Measurements from ENCODE around the gene TMIGD1.

The TMIGD1 gene

DNA sequence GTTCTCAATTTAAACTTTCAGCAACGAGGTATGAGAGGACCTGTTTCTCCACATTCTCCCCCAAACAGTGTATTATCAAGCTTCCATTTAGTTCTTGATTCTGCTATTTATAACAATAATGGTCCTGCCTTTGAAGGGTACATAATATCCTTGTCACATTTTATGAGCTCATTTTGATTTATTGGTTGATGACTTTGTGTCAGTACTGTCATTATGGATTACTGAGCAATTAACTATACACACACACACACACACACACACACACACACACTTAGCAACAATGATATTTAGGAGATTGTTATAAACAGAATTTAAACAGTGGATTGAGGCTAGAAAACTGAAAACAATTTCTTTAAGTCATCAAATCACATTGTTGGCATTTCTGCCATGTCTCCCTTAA, 7.0 kb downstream of the TMIGD1 start:
- no peak for DNase-seq (ENCODE audit: low read depth)

GRCh38 chr17:30324723-30325122, 9.1 kb downstream of the TMIGD1 start:
- no peak for DNase-seq (ENCODE audit: low read depth)

- no peak for DNase-seq (ENCODE audit: low read depth)
Observed at GRCh38 chr17:30323895-30324319, 9.9 kb downstream of the TMIGD1 start.

DNA sequence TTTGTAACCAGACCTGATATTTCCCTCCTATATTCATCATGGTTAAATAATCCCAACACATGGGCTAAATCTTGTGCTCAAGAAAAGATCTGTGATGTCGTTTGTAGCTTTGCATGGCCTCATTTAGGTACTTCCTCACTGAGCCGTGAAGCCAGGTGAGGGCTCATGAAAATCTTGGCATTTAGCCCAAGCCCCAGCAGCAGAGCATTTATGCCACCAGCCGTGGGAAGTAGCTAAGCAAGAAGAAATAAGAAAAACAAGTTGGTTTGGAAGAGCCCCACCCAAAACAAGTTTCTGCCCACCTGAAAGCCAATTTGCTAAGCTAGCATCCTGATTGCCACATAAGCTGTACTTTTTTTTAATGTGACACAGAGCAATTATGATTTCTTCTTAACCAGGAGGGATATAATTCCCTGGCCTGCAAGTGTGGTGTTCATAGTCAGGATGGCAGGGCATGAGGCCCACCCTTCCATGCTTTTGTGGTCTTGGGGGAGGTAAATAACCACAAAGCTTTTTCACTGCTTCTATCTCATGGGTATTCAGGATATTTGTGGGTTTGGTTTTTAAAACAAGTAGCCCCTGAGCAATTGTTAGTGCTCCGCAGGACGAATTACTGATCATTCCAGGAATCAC, 10.5 kb downstream of the TMIGD1 start:
- DNase-seq (ENCODE audit: low read depth): no peak

DNA sequence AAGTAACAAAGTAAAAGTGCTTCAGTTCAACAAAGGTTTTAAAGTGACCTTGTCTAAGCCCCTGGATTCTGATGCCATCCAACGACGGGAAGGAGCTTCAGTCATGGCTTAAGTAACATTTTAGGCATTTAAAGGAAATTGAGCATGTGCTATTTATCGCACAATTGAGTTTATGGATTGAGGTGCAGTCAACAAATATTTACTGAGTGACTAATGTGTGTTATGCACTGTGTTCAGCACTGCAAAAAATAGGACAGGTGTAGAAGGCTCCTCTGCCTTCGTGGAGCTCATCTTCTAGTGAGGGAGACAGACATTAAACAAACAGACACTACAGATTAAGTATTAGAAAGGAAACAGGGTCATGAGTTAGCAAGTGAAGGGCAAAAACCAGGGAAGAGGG, 12.5 kb downstream of the TMIGD1 start:
- no peak for DNase-seq (ENCODE audit: low read depth)

- DNase-seq (ENCODE audit: low read depth): no peak
Observed at GRCh38 chr17:30318155-30318554, 15.7 kb downstream of the TMIGD1 start.

GRCh38 chr17:30316736-30317135, 17.1 kb downstream of the TMIGD1 start:
- no peak for DNase-seq (ENCODE audit: low read depth)

GRCh38 chr17:30315106-30315505, 18.8 kb downstream of the TMIGD1 start:
- no peak for DNase-seq (ENCODE audit: low read depth)

DNA sequence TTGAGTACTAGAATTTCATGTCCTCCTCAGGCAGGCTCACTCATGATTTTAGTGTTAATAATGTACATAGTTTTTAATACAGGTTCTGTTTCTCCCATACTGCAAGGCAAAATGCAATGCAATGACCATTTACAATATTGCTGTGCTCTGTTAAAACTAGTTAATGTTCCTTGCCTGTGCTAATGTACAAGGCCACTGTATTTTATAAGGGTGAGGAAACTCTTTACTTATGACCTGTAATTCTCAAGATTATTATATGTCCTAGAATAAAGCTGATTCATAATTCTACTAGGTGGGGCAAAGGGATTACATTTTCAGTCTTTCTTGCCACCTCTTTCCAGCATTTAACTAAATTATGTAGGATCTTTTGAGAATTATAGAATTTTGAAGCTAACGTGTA, 19.4 kb downstream of the TMIGD1 start:
- no peak for DNase-seq (ENCODE audit: low read depth)

- no peak for DNase-seq (ENCODE audit: low read depth)
Observed at GRCh38 chr17:30312226-30312625, 21.6 kb downstream of the TMIGD1 start.

- DNase-seq (ENCODE audit: low read depth): no peak
Observed at GRCh38 chr17:30310562-30310961, 23.3 kb downstream of the TMIGD1 start.

- DNase-seq (ENCODE audit: low read depth): no peak
Observed at GRCh38 chr17:30309591-30309990, 24.3 kb downstream of the TMIGD1 start.

- no peak for DNase-seq (ENCODE audit: low read depth)
Observed at GRCh38 chr17:30308406-30308805, 25.5 kb downstream of the TMIGD1 start.

DNA sequence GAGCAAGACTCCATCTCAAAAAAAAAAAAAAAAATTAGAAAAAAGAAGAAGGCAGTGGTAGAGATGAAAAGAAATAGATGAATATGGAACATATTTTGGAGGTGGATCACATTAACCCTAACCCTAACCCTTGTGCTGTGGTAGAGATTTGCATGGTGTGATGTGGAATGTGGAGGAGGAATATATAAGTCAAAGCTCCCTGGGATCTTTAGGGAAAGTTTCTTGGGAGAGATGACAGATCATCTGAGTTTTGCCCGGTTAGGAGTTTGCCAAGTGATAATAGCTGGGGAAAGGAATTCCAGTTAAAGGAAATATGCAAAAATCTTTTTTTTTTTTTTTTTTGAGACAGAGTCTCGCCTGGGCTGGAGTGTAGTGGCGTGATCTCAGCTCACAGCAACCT, 29.1 kb downstream of the TMIGD1 start:
- DNase-seq (ENCODE audit: low read depth): no peak

DNA sequence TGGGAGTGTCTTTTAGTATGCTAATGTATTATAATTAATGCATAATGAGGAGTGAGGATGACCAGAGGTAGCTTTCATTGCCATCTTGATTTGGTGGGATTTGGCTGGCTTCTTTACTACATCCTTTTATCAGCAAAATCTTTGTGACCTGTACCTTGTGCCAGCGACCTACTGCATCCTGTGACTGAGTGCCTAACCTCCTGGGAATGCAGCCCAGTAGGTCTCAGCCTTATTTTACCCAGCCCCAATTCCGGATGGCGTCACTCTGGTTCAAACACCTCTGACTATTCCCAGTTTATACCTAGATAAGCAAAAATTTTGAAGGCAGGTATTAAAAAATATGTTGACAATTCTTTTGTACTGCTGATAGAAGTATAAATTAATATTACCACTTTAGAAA, 31.6 kb downstream of the TMIGD1 start:
- DNase-seq (ENCODE audit: low read depth): no peak

DNA sequence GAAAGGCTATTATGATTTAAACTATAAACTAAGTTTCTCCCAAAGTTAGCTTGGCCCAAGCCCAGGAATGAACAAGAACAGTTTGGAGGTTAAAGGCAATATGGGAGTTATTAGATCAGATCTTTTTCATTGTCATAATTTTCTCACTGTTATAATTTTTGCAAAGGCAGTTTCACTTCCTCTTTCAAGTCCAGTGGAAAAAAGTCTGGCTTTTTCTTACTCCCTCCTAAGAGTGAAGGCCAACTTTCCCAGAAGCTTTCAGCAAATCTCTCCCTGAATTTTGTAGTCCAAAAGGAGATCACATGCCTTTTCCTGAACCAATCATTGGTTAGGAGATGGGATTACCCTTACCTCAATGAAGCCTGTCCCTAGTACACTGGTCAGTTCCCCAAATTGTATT, 33.0 kb downstream of the TMIGD1 start:
- DNase-seq (ENCODE audit: low read depth): no peak

- DNase-seq (ENCODE audit: low read depth): no peak
Observed at GRCh38 chr17:30299000-30299399, 34.9 kb downstream of the TMIGD1 start.

DNA sequence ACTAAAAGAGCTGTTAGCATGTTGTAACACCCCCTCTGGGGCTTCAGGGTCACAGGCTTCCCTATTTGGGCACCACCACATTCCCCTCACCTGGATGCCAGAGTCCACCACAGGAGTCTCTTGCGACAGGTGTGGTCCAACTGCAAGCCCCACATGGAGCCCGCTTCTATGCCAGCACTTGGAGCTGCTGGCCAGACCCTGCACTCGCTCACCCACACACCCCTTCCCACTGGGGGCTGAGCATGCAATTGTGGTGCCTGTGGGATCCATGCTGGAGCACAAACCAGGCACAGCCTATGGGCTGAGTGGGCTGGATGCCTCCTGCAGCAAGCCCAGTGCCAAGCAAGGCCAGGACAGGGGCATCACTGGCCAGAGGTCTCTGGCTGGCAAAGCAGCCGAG, 36.1 kb downstream of the TMIGD1 start:
- DNase-seq (ENCODE audit: low read depth): no peak

DNA sequence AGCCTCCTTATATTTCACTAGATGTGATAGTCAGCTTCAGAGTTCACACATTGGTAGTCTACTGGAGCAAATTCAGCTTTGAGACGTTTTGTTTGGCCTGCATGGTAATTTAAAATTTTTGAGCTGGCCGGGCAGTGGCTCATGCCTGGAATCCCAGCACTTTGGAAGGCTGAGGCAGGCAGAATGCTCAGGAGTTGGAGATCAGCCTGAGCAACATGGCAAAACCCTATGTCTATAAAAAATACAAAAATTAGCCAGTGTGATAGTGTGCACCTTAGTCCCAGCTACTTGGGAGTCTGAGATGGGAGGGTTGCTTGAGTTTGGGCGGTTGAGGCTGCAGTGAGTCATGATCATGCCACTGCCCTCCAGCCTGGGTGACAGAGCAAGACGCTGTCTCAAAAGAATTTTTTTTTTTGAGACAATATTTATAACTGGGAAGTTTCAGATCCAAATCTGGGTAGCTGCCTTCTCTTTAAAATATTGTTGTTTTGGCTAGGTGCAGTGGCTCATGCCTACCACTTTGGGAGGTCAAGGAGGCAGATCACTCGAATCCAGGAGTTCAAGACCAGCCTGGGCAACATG, 37.3 kb downstream of the TMIGD1 start:
- no peak for DNase-seq (ENCODE audit: low read depth)

DNA sequence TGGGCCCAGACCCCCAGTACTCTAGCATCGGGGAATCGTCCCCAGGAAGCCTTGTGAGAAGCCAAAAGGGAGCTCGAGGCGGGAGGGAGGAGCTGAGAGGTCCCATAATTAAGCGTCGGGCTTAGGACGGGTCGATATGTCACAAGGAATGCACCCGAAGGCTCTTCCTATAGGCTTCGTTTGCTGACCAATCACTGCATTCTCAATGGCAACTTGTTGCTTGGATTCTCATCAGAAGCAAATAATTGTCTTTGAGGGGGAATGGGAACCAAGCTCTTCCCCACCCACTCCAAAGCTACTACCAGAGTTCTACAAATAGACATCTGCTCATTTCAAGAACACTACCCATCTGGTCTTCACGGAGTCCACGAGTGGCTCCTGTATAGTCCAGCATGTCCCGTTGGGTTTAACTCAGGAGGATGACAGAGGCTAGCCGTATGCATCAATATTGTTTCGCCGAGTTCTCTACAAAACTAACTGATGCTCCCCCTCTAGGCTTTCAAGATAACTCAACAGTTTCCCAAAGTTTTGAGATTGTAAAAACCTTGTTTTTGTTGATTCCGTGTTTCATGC, 41.5 kb downstream of the TMIGD1 start:
- DNase-seq (ENCODE audit: low read depth): no peak

DNA sequence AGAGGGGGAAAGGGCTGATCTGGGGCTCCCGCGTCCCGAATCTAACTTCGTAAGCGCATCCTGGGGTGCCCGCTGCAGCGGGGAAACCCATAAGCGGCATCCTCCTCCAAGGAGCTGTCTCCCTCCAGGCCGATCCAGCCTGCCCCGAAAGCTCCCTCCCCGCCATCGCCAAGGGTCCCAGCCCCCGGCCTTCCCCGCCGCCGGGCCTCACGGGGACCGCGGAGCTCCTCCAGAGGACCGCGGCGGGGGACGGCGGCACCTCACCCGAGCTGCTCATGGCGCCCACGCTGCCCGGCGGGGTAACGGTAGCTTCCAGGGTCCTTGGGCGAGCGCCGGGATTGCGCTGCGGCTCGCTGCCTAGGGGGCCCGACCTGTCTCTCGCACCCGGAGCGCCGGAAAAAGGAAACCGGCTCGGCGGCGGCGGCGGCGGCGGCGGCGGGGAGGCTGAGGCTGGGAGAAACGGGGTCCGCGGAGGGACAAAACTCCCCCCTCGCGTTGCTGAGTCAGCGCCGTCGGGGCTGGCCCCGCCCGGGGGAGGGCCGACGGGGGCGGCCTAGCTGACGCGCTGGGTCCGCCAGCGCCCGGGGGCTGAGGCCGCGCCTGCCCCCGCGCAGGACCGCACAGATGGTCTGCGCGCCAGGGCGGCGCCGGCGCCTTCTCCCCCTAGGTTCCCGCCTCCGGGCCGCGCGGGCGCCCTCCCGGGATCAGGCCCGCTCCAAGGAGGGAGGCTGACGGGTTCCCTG, 42.1 kb downstream of the TMIGD1 start, which contains the start of gene BLMH:
TSS of gene BLMH (minus strand) at position 402 of the 743 bp plus-strand sequence. CDS start at position 277, 125 bp downstream.
- DNase-seq (ENCODE audit: low read depth): peak; percentile 82

DNA sequence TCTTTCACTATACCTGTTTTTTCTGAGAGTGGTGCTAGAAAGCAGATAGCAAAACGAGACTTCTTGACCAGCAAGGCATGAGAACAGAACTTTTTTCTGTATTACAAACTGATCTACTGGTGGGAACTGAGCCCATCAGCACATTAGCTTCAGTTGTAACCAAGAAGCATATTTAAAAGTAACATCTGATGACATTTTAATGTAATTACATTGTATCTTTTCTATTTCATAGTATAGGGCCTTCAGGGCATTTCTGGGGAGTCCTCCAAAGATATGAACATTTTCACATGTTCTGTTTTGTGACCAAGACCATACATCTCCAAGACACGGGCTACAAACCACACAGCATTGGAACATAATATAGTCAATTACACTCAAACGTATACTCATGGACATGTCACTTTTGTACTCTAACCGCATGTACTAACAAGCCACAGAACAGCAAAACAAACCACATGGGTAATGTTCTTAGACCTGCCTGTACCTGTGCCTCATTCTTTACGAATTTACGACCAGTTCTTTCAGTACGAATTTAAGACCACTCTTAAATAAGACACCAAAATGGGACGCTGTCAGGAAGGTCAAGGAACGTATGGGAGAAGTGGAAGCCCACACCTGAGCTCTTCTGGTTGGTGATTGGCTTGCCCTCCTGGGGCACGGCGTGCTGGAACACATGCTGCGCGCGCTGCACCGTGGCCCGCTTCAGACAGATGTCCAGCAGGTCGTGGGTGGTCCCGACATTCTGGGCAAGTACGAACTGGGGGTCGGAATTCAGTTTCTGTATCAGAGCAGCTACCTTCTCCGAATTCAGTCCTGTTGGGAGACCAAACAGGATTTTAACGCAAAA, 42.9 kb downstream of the TMIGD1 start:
- peak; percentile 17 for DNase-seq (ENCODE audit: low read depth)

Measured in stimulated activated CD8-positive, alpha-beta memory T cell treated with anti-CD3 and anti-CD28 coated beads, Interleukin-4, amount 100 ng/mL, for 24 hours (primary cell).